HG03432 (cell line): ENCODE measurements around the gene GALE.
"Not testable (repeated sequence)": the region's sequence is repeated elsewhere in the genome, so short reads cannot be mapped to it uniquely, and the experiment has no call there.

ENCODE experiments used
- ATAC-seq: cut with Tn5 transposase; IDR thresholded peaks from one replicate; pipeline ENCODE4 v1.9.1; 2021; ENCODE audit warnings: mild to moderate bottlenecking, moderate library complexity; ENCODE audit not compliant: unreplicated experiment

Gene GALE

DNA sequence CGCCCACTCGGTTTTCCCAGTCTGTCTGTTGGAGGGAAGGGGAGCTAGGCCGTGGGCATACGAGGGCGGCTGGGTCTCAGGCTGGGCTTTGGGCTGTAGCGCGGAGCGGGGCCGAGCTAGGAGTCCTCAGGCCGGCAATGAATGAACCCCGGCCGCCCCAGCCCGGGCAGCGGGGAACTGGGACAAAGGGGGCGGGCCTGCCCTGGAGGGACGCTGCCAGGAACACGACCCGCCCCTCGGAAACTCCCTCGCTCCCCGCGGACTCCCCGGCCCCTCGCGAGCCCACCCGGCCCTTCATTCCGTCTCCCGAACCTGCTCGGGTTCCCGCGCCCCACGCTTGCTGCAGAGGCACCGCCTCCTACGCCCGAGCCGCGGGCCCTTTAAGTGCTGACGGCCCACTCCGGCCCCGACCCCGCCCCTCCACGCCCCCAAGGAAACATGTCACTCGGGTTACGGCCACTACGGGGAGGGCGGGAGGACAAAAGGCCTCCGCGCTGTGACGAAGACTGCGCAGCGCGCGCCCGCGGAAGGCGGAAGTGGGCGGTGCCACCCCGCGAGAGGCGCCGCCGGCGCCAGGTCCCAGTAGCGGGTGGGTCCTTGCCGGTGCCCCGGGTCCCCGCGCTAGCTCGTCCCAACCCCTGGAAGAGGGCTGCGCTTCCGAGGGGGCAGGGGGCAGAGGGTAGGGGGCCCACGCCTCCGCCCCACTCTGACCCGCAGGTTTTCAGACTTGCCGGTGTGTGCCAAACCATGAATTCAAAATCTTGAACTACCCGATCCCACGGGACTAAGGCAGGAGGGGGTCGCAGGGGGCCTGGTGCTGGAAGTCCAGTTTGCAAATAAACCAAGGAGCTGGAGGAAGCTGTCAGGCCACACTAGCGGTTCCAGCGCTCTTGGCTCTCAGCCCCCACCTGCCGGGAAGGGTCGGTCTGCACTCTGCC lies at the start of gene GALE:
Gene GALE (minus strand): TSS at position 355 of the 938 bp plus-strand sequence. CDS start 1,747 bp downstream, outside the sequence.
- peak; percentile 74 for ATAC-seq

GRCh38 chr1:23848673-23849616 lies 48.4 kb upstream of the GALE start:
- ATAC-seq: no peak

- not testable (repeated sequence) for ATAC-seq
These were observed 47.0 kb upstream of the GALE start for GRCh38 chr1:23847482-23848095.

DNA sequence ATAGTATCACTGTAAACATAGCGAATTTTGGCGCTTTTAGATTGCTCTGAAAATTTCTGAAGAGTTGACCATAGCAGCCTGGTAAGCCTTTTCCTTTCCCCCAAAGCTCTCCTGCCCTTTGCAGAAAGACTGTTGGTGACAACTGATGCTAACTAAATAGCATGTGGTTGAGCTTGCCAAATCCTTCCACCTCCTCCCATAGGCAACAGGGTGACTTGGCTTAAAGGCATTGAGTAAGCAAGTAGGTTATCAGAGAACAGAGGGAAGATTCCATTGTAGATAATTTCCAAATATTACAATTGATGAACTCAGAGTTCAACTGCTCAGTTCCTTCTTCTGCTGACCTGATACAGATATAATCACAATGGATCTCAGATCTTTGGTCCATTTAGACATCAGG lies 44.6 kb upstream of the GALE start:
- no peak for ATAC-seq

DNA sequence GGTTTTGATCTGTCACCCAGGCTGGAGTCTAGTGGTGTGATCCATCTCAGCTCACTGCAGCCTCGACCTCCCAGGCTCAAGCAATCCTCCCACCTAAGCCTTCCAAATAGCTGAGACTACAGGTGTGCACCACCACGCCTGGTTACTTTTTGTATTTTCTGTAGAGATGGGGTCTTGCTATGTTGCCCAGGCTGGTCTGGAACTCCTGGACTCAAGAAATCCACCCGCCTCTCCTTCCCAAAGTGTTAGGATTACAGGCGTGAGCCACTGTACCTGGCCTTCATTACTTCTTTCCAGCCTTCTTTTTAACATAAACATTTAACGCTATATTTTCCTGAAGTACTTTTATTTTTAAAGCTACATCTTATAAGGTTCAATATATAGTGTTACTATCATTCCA lies 43.1 kb upstream of the GALE start:
- no peak for ATAC-seq

DNA sequence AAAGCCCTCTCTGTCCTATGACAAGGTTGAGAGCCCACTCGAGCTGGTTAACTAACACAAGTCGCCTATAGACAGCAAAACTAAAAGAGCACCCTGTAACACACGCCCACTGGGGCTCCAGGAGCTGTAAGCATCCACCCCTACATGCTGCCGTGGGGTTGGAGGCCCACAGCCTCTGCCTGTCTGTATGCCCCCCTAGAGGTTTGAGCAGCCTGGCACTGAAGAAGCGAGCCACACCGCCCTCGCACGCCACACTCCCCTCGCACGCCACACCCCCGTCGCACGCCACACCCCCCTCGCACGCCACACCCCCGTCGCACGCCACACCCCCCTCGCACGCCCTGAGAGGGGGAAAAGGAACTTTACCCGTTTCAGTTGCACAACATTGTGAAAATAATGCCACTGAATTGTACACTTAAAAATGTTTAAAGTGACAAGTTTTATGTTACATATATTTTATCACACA lies 37.9 kb upstream of the GALE start:
- ATAC-seq: peak; percentile 57

- ATAC-seq: no peak
These were observed 37.4 kb upstream of the GALE start for GRCh38 chr1:23837908-23838307.

- no peak for ATAC-seq
These were observed 35.5 kb upstream of the GALE start for GRCh38 chr1:23836037-23836436.

- ATAC-seq: not testable (repeated sequence)
These were observed 33.6 kb upstream of the GALE start for GRCh38 chr1:23834156-23834555.

DNA sequence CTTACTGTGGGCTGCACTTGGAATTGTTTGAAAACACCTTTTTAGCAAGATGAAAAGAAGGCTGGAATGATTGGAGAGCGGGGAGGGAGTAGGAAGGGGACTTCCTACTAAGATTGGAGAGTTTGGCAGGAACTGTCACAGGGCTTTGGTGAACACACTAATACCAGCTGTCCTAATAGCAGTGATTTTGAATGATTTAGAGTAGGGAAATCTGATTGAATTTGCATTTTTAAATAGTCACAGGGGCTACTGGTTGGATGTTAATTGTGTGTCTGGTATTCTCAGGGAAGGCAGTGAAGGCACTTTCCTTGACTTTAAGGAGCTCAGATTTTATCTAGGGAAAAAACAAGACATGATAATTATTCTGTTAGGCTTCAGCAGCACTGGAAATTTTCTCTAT lies 27.2 kb upstream of the GALE start:
- ATAC-seq: no peak

DNA sequence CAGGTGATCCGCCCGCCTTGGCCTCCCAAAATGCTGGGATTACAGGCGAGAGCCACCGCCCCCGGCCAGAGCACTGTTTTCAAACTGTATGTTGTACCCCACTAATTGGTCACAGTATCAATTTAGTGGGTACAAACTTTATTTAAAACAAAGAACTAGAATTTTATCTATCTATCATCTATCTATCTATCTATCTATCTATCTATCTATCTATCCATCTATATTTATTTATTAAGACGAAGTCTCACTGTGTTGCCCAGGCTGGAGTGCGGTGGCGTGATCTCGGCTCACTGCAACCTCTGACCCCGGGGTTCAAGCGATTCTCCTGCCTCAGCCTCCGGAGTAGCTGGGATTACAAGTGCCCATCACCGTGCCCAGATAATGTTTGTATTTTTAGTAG lies 26.0 kb upstream of the GALE start:
- ATAC-seq: not testable (repeated sequence)

DNA sequence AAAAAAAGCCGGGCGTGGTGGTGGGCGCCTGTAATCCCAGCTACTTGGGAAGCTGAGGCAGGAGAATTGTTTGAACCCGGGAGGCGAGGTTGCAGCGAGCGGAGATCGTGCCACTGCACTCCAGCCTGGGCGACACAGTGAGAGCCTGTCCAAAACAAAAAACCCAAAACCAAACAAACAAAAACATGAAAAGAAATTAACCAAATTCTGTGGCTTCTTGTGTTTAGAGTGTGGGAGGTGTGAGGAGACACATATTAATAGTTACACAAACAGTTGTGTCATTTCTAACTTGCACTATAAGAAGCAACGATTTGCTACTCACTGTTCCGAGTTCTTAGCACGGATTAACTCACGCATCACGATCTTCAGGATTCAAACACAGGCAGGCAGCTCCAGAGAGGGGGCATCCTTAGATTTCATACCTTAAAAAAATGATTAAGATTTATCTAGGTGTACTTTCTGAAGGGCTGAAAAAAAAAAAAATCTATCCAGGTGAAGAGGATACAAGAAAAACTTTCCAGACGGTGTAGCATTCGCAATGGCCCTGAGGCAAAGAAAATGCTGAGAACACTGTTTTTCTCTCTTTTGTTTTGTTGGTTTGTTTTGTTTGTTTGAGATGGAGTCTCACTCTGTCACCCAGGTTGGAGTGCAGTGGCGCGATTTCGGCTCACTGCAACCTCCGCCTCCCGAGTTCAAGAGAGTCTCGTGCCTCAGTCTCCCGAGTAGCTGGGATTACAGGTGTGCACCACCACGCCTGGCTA lies 25.4 kb upstream of the GALE start:
- ATAC-seq: no peak

GRCh38 chr1:23825076-23825761 lies 24.7 kb upstream of the GALE start, which contains the start of gene HMGCL:
Gene HMGCL, minus strand, starts transcription at chr1:23825429. Its CDS starts 14 bp downstream, at chr1:23825415.
- ATAC-seq: peak; percentile 92

DNA sequence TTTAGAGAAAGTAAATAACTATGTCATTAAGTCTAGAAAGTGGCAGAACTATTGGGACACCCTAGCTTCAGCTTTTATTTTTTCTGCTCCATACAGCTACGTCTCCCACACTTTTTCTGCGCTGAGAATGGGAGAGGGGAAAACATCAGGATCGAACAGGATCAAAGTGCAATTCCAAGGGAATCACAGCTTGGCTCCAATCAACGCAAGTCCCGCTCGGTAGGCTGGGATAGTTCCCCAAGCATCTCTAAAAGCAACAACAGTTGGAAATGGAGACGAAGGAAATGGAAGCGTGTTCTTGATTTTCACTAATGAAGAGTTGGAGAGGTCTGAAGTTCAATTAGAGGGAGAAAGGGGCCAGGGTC lies 24.1 kb upstream of the GALE start:
- no peak for ATAC-seq

DNA sequence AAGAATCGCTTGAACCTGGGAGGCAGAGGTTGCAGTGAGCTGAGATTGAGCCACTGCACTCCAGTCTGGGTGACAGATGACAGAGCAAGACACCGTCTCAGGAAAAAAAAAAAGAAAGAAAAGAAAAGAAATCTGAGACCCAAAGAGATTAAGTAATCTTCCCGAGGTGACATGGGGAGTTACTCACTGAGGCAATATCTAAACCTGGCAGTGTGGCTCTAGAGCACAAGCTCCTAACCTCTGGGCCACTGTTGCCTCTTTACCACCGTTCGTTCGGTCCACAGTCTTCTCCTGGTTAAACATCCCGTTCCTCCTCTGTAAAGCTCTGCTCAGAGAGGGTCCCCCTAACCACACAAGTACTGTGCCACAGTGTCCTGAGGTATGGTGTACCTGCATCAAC lies 23.2 kb upstream of the GALE start:
- no peak for ATAC-seq

DNA sequence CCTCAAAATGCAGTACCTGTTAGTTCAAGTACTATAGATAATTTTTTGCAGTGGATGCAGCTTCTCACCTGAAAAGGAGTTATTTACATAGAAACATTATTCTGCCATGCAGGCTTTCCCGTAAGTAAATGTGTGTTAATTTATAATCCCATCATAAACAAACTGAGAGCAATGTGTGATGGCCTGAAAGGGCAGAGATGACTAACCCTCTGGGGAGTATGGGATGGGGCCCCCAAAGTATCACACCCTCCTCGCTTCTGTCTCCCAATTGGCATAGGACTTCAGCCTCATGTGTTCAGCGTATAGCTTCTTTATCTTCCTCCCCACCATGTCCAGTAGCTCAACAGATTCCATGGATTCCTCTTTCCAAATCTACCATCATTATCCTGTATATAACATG lies 17.1 kb upstream of the GALE start:
- no peak for ATAC-seq

- ATAC-seq: no peak
These were observed 16.4 kb upstream of the GALE start for GRCh38 chr1:23816906-23817305.

DNA sequence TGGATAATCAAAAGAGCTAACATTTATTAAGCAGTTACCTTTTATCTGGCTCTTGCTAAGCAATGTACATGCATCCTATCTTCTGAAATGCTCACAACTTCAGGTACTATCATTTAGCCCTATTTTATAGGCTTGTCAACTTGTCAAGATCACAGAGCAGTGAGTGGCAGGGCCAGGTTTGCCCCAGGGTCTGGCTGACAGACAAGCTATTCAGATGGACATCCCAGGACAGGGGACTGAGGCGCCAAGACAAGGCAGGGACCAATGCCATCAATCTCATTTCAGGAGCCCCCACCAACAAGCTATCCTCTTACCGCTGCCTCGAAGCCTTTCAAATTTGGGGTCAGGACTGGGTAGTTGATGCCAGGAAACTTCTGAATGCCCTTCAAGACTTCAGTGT lies 15.8 kb upstream of the GALE start:
- no peak for ATAC-seq

GRCh38 chr1:23814016-23814415 lies 13.5 kb upstream of the GALE start:
- ATAC-seq: no peak
